GM19467 (cell line): ENCODE results near the gene LMO2.
"Not testable (repeated sequence)": the region's sequence is repeated elsewhere in the genome, so short reads cannot be mapped to it uniquely, and the experiment has no call there.

ENCODE experiments used
- ATAC-seq: cut with Tn5 transposase; IDR thresholded peaks from one replicate; pipeline ENCODE4 v1.9.1; 2021; ENCODE audit warnings: mild to moderate bottlenecking, moderate library complexity; ENCODE audit not compliant: unreplicated experiment

LMO2 gene

DNA sequence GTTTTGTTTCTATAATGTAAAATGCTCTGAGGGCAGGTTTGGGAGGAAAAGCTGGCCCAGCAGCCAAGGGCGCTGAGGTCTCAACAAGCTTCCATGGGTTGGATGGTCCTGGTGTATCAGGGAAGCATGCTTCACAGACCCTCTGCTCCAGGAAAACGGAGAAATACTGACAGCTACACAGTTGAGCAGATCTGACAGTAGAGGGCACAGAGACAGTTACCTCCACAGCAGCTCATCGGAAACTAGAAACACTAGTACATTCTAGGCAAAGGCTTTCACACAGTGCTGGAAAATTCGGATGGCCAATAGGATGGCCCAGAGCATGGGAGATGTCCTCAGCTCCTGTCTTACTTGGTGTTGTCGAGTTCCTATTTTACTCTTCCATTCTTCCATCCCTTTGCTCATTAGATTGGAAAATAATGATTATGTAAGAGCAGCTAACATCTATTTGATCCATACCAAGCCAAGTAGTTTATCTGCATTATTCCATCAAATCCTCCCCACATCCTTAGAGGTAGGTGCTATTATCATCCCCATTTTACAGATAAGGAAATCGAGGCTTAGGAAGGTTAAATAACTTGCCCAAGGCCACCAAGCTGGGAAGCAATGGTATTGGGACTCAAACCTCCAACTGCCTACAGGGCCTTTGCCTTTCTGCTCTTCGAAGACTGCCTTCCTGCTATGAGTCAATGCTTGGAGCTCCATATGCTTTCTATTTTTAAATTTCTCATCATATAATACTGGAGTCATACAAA is 28.3 kb downstream of the LMO2 start:
- ATAC-seq = no peak

DNA sequence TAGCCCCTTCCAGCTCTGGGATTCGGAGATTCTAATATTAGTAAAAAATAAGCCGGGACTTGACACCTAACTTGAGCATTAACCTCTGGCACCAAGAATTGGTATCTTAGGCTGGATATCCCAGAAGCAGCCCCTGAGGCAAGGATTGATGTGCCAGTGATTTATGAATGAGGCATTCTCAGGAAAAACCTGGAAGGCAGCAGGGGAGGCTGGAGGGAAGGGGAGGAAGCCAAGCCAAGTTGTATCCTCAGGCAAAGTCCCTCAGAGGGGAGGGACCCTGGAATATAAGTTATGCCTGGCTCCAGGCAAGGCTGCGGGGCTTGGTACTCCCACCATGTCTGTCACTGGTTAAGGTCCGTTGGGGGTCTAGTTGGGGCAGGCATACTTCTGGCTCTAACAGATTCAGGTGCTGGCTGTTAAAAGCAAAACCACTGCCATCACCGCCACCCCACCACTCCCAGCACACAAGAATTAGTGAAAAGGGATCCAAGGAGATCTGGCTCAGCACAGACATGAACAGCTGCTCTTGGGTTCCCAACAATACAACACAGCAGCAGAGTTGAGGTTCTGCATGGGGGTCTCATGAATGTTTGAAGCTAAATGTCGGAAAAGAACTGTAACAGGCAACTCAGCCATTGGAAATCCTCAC is 29.8 kb downstream of the LMO2 start:
- no peak for ATAC-seq

DNA sequence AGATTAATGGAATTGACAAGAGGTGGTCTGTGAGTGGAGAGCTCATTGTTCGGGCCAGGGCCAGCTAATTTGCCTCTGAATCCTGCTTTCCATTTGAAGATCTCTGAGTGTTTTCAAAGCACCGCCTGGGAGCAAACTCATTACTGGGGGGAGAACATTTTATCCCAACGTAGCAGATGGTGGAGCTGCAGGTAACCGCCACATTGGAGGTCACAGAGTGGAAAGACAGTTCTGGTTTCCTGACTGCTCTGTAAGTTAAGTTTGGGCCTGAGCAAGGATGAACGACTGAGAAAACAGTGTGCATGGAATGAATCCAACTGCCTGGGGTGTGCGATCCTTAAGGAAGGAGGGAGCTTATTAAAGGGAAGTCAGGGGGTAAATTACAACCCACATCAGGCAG is 30.5 kb downstream of the LMO2 start:
- no peak for ATAC-seq

DNA sequence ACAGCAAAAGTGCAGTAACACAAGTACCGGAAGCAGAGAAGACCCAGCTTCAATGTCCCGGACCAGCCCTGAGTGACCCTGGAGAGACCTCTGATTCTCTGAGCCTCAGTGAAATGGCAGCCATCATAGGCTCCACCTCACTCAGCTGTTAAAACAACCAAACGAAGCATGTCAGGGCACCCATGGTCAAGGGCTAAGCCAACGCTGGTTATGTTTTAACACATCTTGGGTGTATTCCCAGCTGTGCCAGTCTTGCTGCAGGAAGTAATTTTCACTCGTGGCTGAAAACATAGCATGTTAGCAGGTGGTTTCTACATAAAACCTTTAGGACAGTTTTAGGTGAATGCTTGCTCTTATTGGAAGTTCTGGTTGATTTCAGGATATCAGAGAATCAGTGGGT is 30.9 kb downstream of the LMO2 start:
- ATAC-seq = no peak

DNA sequence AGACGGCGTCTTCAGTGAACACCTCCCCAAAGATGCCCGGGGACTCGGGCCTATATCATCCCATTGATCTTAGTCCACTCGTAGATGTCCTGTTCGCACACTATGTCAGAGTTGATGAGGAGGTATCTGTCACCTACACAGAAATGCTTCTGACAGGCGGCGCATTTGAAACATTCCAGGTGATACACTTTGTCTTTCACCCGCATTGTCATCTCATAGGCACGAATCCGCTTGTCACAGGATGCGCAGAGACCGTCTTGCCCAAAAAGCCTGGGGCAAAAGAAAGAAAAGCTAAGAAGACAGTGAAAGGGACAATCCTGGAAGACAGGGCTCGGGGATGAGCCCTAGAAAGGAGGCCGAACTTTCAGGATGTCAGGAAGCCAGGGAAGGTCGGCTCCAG is 32.6 kb downstream of the LMO2 start:
- no peak for ATAC-seq

DNA sequence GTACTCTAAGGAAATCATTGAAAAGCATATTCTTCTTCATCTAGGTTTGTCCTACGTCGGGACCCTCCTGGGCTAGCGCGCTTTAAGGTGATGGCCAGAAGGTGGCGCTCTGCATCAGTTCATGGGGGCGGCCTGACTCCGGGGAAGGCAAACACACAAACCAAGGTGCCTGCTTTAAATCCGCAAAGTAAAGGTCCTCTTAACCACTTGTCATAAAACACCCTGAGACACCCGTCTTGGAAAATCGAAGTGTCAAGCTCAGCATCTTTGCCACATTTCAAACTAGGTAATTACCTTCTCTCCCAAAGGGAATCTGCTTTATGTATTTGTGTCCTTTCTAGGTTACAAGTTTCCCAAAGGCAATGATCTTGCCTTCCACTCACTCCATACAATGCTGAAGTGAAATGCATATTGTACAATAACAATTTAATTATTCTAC is 33.9 kb downstream of the LMO2 start:
- peak; percentile 59 for ATAC-seq

DNA sequence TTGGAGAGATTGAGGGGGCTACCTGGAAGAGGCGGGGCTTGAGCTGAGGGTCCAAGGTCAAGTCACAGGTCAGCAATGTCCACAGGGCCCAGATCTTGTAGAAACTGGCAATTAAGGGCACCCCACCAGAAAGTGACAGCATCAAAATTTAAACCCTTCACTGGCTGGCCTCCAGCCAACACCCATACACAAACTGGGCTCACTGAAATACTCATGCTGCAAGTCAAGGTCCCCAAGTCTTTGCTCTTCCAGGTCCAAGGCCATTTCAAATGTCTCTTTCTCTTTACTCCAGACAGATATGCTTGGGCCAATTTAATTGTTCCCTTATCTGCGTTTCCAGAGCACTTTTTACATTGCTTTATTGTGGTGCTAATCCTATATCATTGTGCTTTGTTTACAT is 36.4 kb downstream of the LMO2 start:
- no peak for ATAC-seq

DNA sequence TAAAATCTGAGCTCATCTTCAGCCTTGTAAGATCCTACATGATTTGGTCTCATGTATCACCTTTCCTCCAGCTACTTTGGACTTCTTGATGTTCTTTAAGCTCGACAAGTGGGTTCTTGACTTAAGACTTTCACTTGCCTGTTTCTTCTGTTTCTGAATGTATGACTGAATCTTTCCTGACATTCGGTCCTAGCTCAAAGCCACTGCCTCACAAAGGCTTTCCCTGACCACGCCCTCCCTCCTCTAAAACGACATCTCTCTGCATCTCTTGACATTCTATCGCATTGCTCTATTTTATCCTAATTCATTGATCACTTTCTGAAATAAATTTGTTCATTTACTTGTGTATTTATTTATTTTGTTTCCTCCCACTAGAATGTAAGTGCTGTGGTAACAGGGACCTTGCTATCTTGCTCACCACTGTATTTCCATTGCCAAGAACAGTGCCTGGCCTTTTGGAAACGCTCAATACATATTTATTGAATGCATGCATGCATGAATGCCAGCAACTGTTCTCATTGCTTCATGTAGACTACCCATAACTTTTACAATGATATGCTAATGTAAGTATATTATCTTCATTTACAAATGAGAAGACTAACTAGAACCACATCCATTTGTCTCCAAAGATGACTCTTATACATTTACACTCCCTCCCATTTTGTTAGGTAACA is 43.0 kb downstream of the LMO2 start:
- ATAC-seq = no peak

DNA sequence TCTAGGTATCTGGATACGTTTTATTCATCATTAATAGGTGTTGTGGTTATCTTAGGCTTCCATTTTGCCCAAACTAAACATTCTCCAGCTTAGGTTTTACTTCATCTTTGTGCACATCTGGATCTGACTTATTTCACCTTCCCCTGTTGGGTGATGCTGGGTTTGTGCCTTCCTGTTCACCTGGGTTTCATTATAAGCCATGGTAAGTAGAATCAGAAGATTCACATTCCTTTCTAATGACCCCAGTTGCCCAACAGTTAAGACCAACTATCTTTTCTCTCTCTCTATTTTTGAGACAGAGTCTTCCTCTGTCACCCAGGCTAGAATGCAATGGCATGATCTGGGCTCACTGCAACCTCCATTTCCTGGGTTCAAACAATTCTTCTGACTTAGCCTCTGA is 44.6 kb downstream of the LMO2 start:
- ATAC-seq = no peak

DNA sequence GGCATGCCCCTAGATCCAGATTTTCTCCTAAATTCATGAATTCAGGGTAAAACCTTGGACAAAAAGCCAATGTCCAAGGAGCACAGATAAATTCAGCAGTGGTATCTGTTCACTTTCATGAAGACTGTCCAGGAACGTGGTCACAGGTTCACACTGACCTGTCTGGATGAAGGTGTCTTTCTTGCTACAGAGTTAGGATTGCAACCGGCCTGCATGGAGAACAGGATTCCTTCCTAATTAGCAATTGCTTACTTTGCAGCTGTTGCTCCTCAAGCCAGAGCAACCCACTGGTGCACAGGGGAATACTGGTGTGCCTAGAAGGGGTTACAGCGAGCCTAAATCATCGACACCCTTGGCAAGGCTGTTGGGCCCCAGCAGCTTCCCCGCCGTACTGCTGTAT is 47.6 kb downstream of the LMO2 start:
- ATAC-seq = no peak

DNA sequence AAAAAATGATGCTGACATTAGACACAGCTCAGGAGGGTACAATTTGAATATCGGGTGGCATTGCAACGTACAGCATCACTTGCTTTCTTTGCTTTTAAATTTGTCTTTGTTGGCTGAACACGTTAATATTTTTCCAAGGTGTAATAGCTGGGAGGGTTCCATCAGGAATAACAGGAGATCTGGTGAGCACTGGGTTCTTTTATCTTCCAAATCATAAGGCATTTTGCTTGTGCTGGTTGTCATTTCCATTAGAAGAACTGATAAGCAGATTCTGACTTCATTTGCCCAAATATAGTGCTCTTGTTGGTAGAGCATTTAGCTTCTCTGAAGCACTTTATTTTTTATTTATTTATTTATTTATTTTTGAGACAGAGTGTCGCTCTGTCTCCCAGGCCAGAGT is 48.9 kb downstream of the LMO2 start:
- ATAC-seq = no peak

DNA sequence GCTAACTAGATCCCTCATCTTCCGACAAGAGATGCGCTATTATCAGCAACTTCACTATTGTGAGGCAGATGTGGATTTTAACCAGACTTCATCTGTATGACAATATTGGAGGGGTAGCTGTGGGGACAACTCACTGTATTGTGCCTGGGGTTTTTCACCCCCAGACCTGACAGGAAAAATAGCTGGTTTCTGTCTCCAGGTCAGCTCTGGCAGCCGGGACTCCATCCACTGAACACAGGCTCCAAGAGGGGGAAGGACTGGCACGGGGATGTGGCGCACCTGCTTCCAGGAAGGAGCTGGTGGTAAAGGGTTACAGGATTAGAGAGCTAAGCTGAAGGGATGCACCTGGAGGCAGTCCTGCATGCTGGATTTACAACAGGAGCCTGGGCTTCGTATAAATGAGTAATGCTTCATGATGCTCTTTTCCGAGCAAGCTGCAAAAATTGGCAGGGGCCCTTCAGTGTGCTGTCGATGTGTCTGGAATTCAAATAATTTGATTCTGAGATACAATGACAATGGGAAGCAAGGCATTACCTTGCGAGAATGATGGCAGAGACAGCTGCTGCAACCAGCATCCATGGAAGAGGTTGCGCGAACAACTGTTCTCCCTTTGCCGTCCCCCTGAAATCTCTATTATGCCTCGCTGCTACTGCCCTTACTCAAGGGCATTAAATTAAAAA is 49.5 kb downstream of the LMO2 start:
- ATAC-seq = no peak

DNA sequence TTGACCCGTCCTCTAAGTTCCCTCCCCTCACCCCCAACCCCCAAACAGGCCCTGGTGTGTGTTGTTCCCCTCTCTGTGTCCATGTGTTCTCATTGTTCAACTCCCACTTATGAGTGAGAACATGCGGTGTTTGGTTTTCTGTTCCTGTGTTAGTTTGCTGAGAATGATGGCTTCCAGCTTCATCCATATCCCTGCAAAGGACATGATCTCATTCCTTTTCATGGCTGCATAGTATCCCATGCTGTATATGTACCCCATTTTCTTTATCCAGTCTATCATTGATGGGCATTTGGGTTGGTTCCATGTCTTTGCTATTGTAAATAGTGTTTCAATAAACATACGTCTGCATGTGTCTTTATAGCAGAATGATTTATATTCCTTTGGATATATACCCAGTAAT is 53.6 kb downstream of the LMO2 start:
- not testable (repeated sequence) for ATAC-seq

DNA sequence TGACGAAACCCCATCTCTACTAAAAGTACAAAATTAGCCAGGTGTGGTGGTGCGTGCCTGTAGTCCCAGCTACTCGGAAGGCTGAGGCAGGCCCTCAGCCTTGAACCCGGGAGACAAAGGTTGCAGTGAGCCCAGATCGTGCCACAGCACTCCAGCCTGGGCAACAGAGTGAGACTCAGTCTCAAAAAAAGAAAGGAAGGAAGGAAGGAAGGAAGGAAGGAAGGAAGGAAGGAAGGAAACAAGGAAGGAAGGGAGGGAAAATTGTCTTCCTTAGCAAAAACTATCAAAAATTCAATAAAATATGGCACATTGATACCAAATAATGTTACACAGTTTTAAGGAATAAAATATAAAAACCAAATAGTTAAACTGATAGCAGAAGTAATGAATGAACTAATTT is 54.5 kb downstream of the LMO2 start:
- not testable (repeated sequence) for ATAC-seq

DNA sequence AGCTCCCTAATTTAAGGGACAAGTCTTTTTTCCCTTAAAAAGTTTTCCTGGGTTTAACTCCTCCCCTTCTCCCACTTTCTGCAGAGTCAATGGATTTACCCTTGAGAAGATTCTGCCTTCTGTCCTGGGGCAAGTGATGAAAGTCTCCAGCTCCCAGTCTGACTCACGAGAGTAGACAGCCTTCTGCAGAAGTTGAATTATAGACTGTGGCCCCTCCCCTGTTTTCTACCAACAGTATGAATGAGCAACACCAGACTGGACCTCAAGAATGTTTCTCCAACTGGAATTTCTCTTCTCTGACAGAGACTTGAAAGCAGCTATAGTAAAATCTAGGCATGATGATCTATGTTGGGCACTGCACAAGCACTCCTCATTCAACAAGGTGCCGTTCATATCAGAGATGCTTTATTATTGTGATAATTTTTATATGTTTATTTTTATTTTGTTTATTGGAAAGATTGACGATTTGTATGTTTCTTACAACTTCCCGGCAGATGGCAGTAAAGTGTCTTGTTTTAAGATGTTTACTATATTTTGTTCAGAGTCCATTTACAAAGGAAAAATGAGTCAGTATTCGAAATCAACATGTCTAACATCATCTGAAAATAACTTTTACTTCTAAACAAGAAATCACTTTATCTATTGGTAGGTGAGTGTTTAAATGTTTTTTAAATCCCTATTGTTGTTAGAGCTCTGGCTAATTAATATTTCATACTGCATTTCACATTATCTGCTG is 56.6 kb downstream of the LMO2 start:
- ATAC-seq = no peak

DNA sequence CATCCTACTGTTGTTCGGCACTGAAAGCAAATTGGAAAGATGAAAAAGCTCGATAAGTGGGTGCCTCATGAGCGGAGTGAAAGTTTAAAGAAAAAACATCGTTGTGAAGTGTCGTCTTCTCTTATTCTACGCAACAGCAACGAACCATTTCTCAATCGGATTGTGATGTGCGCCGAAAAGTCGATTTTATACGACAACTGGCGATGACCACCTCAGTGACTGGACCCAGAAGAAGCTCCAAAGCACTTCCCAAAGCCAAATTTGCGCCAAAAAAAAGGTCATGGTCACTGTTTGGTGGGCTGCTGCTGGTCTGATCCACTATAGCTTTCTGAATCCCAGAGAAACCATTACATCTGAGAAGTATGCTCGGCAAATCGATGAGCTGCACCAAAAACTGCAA is 59.2 kb downstream of the LMO2 start:
- ATAC-seq = no peak

DNA sequence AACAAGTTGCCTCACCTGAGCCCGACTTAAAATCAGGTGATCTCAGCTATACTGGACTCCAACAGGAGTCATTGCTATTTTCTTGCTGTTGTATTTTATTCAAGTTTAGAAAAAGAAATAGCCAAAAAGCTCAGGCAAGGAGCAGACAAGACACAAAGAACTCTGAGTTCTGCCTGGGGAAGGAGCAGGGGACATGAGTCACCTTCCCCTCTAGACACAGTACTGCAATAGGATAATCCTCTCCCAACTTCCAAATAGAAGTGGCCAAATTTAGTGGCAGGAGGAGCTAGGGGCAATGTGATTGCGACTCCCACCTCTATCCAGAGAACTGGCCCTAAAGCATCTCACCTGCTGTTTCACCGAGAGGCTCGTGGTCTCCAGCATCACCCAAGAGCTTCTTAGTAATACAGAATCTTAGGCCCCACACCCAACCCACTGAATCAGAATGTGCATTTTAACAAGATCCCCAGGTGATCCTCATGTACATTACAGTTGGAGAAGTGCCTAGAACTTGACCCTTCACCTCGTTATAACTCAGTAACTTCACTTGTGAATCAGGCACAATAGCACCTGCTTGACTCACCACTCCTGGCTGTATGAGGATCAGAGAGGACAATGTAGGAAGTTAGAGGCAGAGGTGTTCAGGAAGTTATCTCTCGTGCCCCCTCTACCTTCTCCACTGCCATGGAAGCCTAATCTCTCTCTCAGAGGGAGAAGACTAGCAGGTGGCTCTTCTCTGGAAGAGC is 60.8 kb downstream of the LMO2 start:
- no peak for ATAC-seq

DNA sequence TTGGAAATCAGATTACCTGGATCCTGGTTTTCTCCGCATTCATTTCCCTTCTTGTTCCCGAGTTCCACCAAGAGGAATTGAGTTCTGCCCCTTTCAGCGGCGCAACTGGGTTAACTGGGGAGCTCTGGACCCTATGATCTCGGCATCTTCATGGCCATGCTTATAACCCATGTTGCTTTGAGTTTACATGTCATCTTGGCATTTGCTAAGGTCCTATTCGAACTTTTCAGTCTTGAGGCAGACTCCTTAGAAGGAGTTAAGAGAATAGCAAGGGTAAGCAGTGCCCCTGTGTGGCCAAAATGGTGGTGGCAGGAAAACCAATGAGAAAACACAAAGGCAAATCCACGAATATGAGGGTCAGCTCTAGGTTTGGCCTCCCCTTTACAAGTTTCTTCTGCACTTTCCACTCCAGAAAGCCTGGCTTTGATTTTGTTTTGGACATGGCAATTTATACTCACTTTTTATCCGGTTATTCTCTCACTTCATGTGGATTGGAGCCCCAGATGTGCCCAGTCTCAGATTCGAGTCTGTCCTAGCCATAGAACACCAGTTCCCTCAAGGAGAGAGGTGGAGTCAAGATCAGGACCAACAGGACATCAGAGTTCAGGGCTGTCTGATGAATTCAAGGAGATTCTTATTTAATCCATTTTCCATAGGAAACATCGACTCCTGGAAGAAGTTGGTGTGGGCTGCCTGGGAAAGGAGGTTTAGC is 62.3 kb downstream of the LMO2 start:
- ATAC-seq = peak; percentile 53

DNA sequence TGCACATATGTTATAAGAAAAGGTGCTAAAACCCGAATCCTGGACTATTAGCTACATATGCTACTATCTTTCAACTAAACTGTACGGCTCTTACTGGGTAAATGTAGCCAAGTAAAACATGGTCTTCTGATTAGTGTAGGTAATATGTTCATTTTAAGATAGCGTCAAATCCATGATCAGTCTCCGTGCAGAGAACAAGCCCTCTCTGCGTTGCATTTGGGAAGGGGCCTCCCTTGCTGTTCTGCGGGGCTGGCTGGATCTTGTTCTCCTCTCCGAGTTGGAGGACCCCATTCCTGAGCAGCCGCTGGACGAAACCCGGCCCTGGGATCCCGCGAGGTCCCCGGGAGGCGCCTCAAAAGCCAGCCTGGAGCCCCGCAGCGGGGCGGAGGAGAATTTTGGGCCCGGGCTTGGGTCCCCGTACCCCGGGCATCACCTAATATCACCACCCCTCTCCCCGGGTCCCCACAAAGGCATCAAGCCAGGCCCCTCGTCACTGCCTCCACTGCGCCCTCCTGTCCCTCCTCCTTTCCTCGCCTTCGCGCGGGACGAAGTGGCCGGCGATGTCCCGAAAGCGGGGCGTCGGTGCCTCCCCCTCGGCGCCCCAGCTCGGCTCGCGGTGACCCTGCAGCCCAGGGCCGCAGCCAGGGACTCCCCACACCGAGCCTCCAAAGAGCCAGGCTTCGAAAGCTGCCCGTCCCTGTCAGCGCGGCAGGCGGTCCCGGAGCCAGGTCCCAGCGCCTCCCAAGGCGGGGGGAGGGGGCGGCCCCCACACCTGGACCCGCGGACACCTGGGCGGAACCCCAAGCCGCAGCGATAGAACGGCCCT is 63.1 kb downstream of the LMO2 start:
- ATAC-seq = no peak
